AG04450 (cell line): ENCODE measurements around the gene PCBP4. TPM values are rescaled to one million over a fixed set of nuclear protein-coding genes. Genes with fewer than 3 reads are reported as not detected.

Experiments used
- CTCF ChIA-PET: fragments of 300-600, 350-600 bp; formaldehyde crosslinking; extraction: SDS; loops from one replicate; lab custom pipeline; 2022; ENCODE audit warnings: antibody characterized with exemption, inconsistent platforms; lab: Charles Lee
- POLR2A ChIA-PET: fragments of 350-600 bp; formaldehyde crosslinking; extraction: SDS; loops from one replicate; lab custom pipeline; 2021; ENCODE audit warnings: antibody characterized with exemption, inconsistent platforms; lab: Yijun Ruan, JAX
- DNase-seq: peaks from one replicate; pipeline ENCODE4 v3.0.0-alpha.2; 2011; ENCODE audit warnings: low read depth, low spot score
- H3K27ac ChIP-seq: one replicate; pipeline ENCODE4 v1.5.1; 2012; ENCODE audit warnings: low read depth, low read length, control low read depth
- H3K27me3 ChIP-seq: one replicate; pipeline ENCODE4 v1.6.0; 2012; ENCODE audit warnings: low read length; ENCODE audit not compliant: control insufficient read depth, insufficient read depth
- H3K4me3 ChIP-seq: 2 replicates; pipeline ENCODE4 v1.5.1; 2011; ENCODE audit warnings: mild to moderate bottlenecking, low read depth, low read length, control low read depth
- H3K9me3 ChIP-seq: 2 replicates; pipeline ENCODE4 v1.5.1; 2012; ENCODE audit warnings: low read length; ENCODE audit not compliant: control insufficient read depth, insufficient read depth
- CTCF ChIP-seq: IDR thresholded peaks from 2 replicates; pipeline ENCODE4 v1.5.1; 2011; ENCODE audit warnings: low read depth, low read length, control low read depth, inconsistent platforms
- polyA plus RNA-seq: library from polyadenylated mRNA; depleted of rRNA; stranded (reverse); fragments of >200 nt; gene quantifications from 2 replicates; pipeline ENCODE4 v1.2.3, GENCODE V29; 2011

PCBP4 gene
- polyA plus RNA-seq, 1 experiment, result 54.6 TPM

GRCh38 chr3:52005571-52005986 lies 38.3 kb upstream of the PCBP4 start:
- DNase-seq, result peak; percentile 42
- H3K27me3 ChIP-seq, result peaks cover 5% of the 10 kb centered on the region
- TF ChIP-seq CTCF, result no peak
- CTCF ChIA-PET, result interaction anchor here (0.6 to 7.4 kb wide), 7 partner anchors 10 to 164 kb away, joined by 3 to 142 read pairs (median 8); no protein-coding TSS in a partner anchor
- POLR2A ChIA-PET, result interaction anchor here (1.0 kb wide), 1 partner anchor 51 kb away, joined by 3 read pairs; no protein-coding TSS in a partner anchor
- peak overlapping the region; percentile 39 for H3K27ac ChIP-seq
- H3K9me3 ChIP-seq, result no peaks in the 10 kb centered on the region
- peak overlapping the region; percentile 27 for H3K4me3 ChIP-seq

GRCh38 chr3:52004906-52005395 lies 37.7 kb upstream of the PCBP4 start:
- H3K27ac ChIP-seq, result no peak overlapping the region
- DNase-seq, result no peak
- POLR2A ChIA-PET, result interaction anchor here (1.0 to 1.3 kb wide), 2 partner anchors 9 to 52 kb away, joined by 3 to 6 read pairs; partner anchors contain the start of gene RPL29
- H3K27me3 ChIP-seq, result peaks cover 3% of the 10 kb centered on the region
- CTCF ChIA-PET, result interaction anchor here (0.6 to 7.4 kb wide), 20 partner anchors 7 to 335 kb away, joined by 3 to 142 read pairs (median 4); partner anchors contain the start of genes DUSP7, POC1A and RPL29
- no peak overlapping the region for H3K4me3 ChIP-seq
- H3K9me3 ChIP-seq, result no peaks in the 10 kb centered on the region
- no peak for TF ChIP-seq CTCF

- H3K4me3 ChIP-seq, result no peak overlapping the region
- POLR2A ChIA-PET, result interaction anchor here (1.3 kb wide), 1 partner anchor 8 kb away, joined by 6 read pairs; the partner anchor contains the start of gene RPL29
- no peak overlapping the region for H3K27ac ChIP-seq
- CTCF ChIA-PET, result interaction anchor here (0.7 to 7.4 kb wide), 22 partner anchors 8 to 336 kb away, joined by 3 to 142 read pairs (median 4); partner anchors contain the start of genes DUSP7, POC1A and RPL29
- DNase-seq, result no peak
- H3K9me3 ChIP-seq, result no peaks in the 10 kb centered on the region
- peak; percentile 74 for TF ChIP-seq CTCF
- peaks cover 5% of the 10 kb centered on the region for H3K27me3 ChIP-seq
These were observed 37.0 kb upstream of the PCBP4 start for GRCh38 chr3:52004163-52004787.

- TF ChIP-seq CTCF, result no peak
- H3K27me3 ChIP-seq, result peaks cover 8% of the 10 kb centered on the region
- no peak overlapping the region for H3K27ac ChIP-seq
- H3K4me3 ChIP-seq, result no peak overlapping the region
- H3K9me3 ChIP-seq, result no peaks in the 10 kb centered on the region
- CTCF ChIA-PET, result interaction anchor here (0.6 to 7.4 kb wide), 12 partner anchors 10 to 152 kb away, joined by 3 to 142 read pairs (median 4); partner anchors contain the start of gene DUSP7
- no peak for DNase-seq
- POLR2A ChIA-PET, result no interaction called here
These were observed 35.5 kb upstream of the PCBP4 start for GRCh38 chr3:52002748-52003147.
